ENCODE results near the gene TENM3. TPM values are rescaled to one million over a fixed set of nuclear protein-coding genes. Genes with fewer than 3 reads are reported as not detected.

The TENM3 gene
- total and polyA plus RNA-seq, 10 of the 15 experiments (the other 5 are each of a cell fraction or from before 2014, with no cell fraction given): 0.01 to 1.7 (median 0.08) TPM; not detected in 2

DNA sequence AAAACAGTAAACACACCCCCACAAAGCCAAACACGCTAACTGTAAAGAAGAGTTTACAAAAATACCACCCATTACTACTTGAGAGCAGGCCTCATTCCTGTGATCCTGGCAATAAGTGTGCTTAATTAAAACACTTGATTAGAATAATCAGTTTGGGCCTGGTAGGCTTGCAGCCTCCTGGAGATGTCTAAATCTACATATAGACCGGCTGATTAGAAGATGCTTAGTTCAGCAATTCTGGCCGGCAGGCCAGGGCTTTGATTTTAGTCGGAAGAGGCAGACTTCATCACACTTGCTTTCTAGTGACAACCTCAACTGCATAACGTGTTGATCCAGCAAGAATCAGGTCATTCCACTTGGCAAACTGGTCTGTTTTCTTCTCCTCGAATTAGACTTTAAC, 560.0 kb downstream of the TENM3 start:
- BruUV-seq (replicated peaks): no TSS peak
- Histone ChIP-seq H3K79me2 (ENCODE audit: control insufficient read depth, insufficient read depth, low read length) (no peaks in the 10 kb centered on the region), H3K27me3 (replicated peaks in 1 of 2; ENCODE audit: control insufficient read depth in 2 of 2, insufficient read depth in 2 of 2, low read length in 1 of 2) (no peaks in the 10 kb centered on the region), H3K4me1 (ENCODE audit: control insufficient read depth, insufficient read depth, low read length) (peaks cover 5% of the 10 kb centered on the region; the same call in 1 of the 2 replicates), H2AFZ (ENCODE audit: control insufficient read depth, low read depth, low read length) (no peak overlapping the region), H3K36me3 (ENCODE audit: control insufficient read depth in 2 of 2, insufficient read depth in 2 of 2, low read length in 1 of 2) (no peaks in the 10 kb centered on the region), H3K4me3 (no peak overlapping the region), H3K4me2 (ENCODE audit: control insufficient read depth, insufficient read depth) (no peak overlapping the region), H3K9me3 (replicated peaks; ENCODE audit: control insufficient read depth, insufficient read depth, low read length) (no peaks in the 10 kb centered on the region), H4K20me1 (ENCODE audit: control insufficient read depth, insufficient read depth) (no peaks in the 10 kb centered on the region), H3K27ac (ENCODE audit: control insufficient read depth, insufficient read depth) (no peak overlapping the region), H3K9ac (ENCODE audit: control insufficient read depth, insufficient read depth, low read length) (no peak overlapping the region)
- ChIA-PET CTCF (interaction anchor here (0.6 kb wide), 1 partner anchor 289 kb away, joined by 3 read pairs; no protein-coding TSS in a partner anchor), POLR2A (no interaction called here), SMC1A (ENCODE audit: uncharacterized antibody, unreplicated experiment) (interaction anchor here (0.8 kb wide), 1 partner anchor 327 kb away, joined by 4 read pairs; no protein-coding TSS in a partner anchor), RAD21 (ENCODE audit: unreplicated experiment) (interaction anchor here (0.6 kb wide), 2 partner anchors 441 to 701 kb away, joined by 3 read pairs; no protein-coding TSS in a partner anchor)
- no peak for ATAC-seq
- FAIRE-seq: no peak
- DNase-seq (ENCODE audit: low read depth, low spot score): no peak
- in situ Hi-C loops (cut with MboI): no loop called here
- intact Hi-C loops (cut with micrococcal nuclease; ENCODE audit: unreplicated experiment): loop anchor here (10.0 kb wide), 2 partner anchors 462 to 1658 kb away; no protein-coding TSS in a partner anchor
- WGBS (ENCODE audit: insufficient coverage, insufficient replicate concordance, low lambda C conversion rate, missing lambda C conversion rate): 52% methylated on average over 6 of the region's 6 CpGs
- TF ChIP-seq EP300 (IDR thresholded peaks at IDR 0.05; ENCODE audit: borderline replicate concordance in 1 of 2, control insufficient read depth in 1 of 2, low read depth in 2 of 2, low read length in 2 of 2): no peak
- no peak for TF ChIP-seq POLR2A (IDR thresholded peaks at IDR 0.05; ENCODE audit: low read depth, low read length)
- no peak for TF ChIP-seq SUPT20H (IDR thresholded peaks at IDR 0.05; ENCODE audit: borderline replicate concordance, control insufficient read depth, low read depth, low read length)
- TF ChIP-seq TCF3 (IDR thresholded peaks at IDR 0.05; ENCODE audit: borderline replicate concordance, insufficient read depth, low read depth, low read length): no peak
- TF ChIP-seq, protein P1, sequence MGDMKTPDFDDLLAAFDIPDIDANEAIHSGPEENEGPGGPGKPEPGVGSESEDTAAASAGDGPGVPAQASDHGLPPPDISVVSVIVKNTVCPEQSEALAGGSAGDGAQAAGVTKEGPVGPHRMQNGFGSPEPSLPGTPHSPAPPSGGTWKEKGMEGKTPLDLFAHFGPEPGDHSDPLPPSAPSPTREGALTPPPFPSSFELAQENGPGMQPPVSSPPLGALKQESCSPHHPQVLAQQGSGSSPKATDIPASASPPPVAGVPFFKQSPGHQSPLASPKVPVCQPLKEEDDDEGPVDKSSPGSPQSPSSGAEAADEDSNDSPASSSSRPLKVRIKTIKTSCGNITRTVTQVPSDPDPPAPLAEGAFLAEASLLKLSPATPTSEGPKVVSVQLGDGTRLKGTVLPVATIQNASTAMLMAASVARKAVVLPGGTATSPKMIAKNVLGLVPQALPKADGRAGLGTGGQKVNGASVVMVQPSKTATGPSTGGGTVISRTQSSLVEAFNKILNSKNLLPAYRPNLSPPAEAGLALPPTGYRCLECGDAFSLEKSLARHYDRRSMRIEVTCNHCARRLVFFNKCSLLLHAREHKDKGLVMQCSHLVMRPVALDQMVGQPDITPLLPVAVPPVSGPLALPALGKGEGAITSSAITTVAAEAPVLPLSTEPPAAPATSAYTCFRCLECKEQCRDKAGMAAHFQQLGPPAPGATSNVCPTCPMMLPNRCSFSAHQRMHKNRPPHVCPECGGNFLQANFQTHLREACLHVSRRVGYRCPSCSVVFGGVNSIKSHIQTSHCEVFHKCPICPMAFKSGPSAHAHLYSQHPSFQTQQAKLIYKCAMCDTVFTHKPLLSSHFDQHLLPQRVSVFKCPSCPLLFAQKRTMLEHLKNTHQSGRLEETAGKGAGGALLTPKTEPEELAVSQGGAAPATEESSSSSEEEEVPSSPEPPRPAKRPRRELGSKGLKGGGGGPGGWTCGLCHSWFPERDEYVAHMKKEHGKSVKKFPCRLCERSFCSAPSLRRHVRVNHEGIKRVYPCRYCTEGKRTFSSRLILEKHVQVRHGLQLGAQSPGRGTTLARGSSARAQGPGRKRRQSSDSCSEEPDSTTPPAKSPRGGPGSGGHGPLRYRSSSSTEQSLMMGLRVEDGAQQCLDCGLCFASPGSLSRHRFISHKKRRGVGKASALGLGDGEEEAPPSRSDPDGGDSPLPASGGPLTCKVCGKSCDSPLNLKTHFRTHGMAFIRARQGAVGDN (IDR thresholded peaks at IDR 0.05): no peak
- no peak for TF ChIP-seq RFX5 (IDR thresholded peaks at IDR 0.05; ENCODE audit: low read depth, low read length)
- no peak for TF ChIP-seq FOS (IDR thresholded peaks at IDR 0.05; ENCODE audit: borderline replicate concordance, extremely low read depth, insufficient read length)
- TF ChIP-seq, protein P2, sequence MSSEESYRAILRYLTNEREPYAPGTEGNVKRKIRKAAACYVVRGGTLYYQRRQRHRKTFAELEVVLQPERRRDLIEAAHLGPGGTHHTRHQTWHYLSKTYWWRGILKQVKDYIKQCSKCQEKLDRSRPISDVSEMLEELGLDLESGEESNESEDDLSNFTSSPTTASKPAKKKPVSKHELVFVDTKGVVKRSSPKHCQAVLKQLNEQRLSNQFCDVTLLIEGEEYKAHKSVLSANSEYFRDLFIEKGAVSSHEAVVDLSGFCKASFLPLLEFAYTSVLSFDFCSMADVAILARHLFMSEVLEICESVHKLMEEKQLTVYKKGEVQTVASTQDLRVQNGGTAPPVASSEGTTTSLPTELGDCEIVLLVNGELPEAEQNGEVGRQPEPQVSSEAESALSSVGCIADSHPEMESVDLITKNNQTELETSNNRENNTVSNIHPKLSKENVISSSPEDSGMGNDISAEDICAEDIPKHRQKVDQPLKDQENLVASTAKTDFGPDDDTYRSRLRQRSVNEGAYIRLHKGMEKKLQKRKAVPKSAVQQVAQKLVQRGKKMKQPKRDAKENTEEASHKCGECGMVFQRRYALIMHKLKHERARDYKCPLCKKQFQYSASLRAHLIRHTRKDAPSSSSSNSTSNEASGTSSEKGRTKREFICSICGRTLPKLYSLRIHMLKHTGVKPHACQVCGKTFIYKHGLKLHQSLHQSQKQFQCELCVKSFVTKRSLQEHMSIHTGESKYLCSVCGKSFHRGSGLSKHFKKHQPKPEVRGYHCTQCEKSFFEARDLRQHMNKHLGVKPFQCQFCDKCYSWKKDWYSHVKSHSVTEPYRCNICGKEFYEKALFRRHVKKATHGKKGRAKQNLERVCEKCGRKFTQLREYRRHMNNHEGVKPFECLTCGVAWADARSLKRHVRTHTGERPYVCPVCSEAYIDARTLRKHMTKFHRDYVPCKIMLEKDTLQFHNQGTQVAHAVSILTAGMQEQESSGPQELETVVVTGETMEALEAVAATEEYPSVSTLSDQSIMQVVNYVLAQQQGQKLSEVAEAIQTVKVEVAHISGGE (CRISPR knock-in tag; IDR thresholded peaks at IDR 0.05): no peak
- no peak for TF ChIP-seq CBX5 (IDR thresholded peaks at IDR 0.05; ENCODE audit: low read depth)
- TF ChIP-seq, protein P3, sequence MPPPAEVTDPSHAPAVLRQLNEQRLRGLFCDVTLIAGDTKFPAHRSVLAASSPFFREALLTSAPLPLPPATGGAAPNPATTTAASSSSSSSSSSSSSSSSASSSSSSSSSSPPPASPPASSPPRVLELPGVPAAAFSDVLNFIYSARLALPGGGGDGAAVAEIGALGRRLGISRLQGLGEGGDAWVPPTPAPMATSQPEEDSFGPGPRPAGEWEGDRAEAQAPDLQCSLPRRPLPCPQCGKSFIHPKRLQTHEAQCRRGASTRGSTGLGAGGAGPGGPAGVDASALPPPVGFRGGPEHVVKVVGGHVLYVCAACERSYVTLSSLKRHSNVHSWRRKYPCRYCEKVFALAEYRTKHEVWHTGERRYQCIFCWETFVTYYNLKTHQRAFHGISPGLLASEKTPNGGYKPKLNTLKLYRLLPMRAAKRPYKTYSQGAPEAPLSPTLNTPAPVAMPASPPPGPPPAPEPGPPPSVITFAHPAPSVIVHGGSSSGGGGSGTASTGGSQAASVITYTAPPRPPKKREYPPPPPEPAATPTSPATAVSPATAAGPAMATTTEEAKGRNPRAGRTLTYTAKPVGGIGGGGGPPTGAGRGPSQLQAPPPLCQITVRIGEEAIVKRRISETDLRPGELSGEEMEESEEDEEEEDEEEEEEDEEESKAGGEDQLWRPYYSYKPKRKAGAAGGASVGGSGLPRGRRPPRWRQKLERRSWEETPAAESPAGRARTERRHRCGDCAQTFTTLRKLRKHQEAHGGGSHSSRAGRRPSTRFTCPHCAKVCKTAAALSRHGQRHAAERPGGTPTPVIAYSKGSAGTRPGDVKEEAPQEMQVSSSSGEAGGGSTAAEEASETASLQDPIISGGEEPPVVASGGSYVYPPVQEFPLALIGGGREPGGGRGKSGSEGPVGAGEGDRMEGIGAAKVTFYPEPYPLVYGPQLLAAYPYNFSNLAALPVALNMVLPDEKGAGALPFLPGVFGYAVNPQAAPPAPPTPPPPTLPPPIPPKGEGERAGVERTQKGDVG (CRISPR knock-in tag; IDR thresholded peaks at IDR 0.05): no peak
- TF ChIP-seq, protein P4, sequence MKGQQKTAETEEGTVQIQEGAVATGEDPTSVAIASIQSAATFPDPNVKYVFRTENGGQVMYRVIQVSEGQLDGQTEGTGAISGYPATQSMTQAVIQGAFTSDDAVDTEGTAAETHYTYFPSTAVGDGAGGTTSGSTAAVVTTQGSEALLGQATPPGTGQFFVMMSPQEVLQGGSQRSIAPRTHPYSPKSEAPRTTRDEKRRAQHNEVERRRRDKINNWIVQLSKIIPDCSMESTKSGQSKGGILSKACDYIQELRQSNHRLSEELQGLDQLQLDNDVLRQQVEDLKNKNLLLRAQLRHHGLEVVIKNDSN (IDR thresholded peaks at IDR 0.05; ENCODE audit: borderline replicate concordance, extremely low read length, insufficient read depth, low read depth, low read length): no peak

Measured in GM12878 (cell line).